ENCODE results near the gene SYNPO2L. TPM values are rescaled to one million over a fixed set of nuclear protein-coding genes. Genes with fewer than 3 reads are reported as not detected.

The SYNPO2L gene
- total and polyA plus RNA-seq, 9 of the 15 experiments (the other 6 are each of a cell fraction or from before 2014, with no cell fraction given), result 0.03 to 0.07 TPM; not detected in 7

- ATAC-seq (no peak), DNase-seq (ENCODE audit: extremely low read depth in 1 of 4, low spot score in 3 of 4) (no peak), FAIRE-seq (no peak)
- H3K27me3 ChIP-seq (ENCODE audit: control insufficient read depth in 2 of 2, insufficient read depth in 2 of 2, low read length in 2 of 2), result no peaks in the 10 kb centered on the region
- no peak overlapping the region for H3K27ac ChIP-seq (ENCODE audit: extremely low read depth, low read depth, low read length)
- BruUV-seq (replicated peaks), result no TSS peak
- no peaks in the 10 kb centered on the region for H3K36me3 ChIP-seq (ENCODE audit: control insufficient read depth, insufficient read depth, low read length)
- no peak for TF ChIP-seq CXXC5 (CRISPR knock-in tag; IDR thresholded peaks at IDR 0.05)
- TF ChIP-seq EHMT2 (IDR thresholded peaks at IDR 0.05), result no peak
- TF ChIP-seq EGR1 (conservative IDR thresholded peaks at IDR 0.05), result no peak
- no peak for TF ChIP-seq STAT5B (CRISPR knock-in tag; IDR thresholded peaks at IDR 0.05)
- no peak for TF ChIP-seq ELF2 (CRISPR knock-in tag; IDR thresholded peaks at IDR 0.05)
- TF ChIP-seq, protein P1, sequence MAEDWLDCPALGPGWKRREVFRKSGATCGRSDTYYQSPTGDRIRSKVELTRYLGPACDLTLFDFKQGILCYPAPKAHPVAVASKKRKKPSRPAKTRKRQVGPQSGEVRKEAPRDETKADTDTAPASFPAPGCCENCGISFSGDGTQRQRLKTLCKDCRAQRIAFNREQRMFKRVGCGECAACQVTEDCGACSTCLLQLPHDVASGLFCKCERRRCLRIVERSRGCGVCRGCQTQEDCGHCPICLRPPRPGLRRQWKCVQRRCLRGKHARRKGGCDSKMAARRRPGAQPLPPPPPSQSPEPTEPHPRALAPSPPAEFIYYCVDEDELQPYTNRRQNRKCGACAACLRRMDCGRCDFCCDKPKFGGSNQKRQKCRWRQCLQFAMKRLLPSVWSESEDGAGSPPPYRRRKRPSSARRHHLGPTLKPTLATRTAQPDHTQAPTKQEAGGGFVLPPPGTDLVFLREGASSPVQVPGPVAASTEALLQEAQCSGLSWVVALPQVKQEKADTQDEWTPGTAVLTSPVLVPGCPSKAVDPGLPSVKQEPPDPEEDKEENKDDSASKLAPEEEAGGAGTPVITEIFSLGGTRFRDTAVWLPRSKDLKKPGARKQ (CRISPR knock-in tag; IDR thresholded peaks at IDR 0.05), result no peak
- CTCF ChIA-PET (ENCODE audit: low intra/inter-chr PET ratio), result no interaction called here
- H3K4me2 ChIP-seq (ENCODE audit: insufficient read depth, low read length), result no peak overlapping the region
- intact Hi-C loops (cut with micrococcal nuclease) (loop anchor here (10.0 kb wide), 1 partner anchor 243 kb away; no protein-coding TSS in a partner anchor), in situ Hi-C loops (cut with MboI) (no loop called here)
- no peaks in the 10 kb centered on the region; the same call in 1 of the 2 replicates for H4K20me1 ChIP-seq (replicated peaks; ENCODE audit: control insufficient read depth, insufficient read depth, low read length)
- WGBS (ENCODE audit: insufficient coverage, low coverage, missing lambda C conversion rate), result 73% methylated on average over 31 of the region's 32 CpGs
- no peak overlapping the region for H2AFZ ChIP-seq (ENCODE audit: low read depth, low read length)
- H3K79me2 ChIP-seq (ENCODE audit: control insufficient read depth, insufficient read depth, low read length), result no peaks in the 10 kb centered on the region
- POLR2A ChIA-PET, result no interaction called here
- no peak overlapping the region; a peak in 1 of 4 replicates for H3K9ac ChIP-seq (ENCODE audit: insufficient read depth in 1 of 2, low read depth in 2 of 2, low read length in 2 of 2)
- no peak overlapping the region for H3K4me3 ChIP-seq
- H3K9me3 ChIP-seq (replicated peaks; ENCODE audit: control insufficient read depth, insufficient read depth, low read depth, low read length), result no peaks in the 10 kb centered on the region
- H3K9me1 ChIP-seq (ENCODE audit: control insufficient read depth, insufficient read depth, low read length), result no peaks in the 10 kb centered on the region
- peaks cover 35 to 36% of the 10 kb centered on the region in 2 experiments for H3K4me1 ChIP-seq (replicated peaks in 1 of 2; ENCODE audit: control insufficient read depth in 2 of 2, insufficient read depth in 2 of 2, low read length in 2 of 2)
Observed at GRCh38 chr10:73647211-73647874, 8.5 kb downstream of the SYNPO2L start.
